ENCODE results near the gene KSR1. TPM values are rescaled to one million over a fixed set of nuclear protein-coding genes. Genes with fewer than 3 reads are reported as not detected.

KSR1 gene
- total RNA-seq, 1 donor, result 6.5 TPM

DNA sequence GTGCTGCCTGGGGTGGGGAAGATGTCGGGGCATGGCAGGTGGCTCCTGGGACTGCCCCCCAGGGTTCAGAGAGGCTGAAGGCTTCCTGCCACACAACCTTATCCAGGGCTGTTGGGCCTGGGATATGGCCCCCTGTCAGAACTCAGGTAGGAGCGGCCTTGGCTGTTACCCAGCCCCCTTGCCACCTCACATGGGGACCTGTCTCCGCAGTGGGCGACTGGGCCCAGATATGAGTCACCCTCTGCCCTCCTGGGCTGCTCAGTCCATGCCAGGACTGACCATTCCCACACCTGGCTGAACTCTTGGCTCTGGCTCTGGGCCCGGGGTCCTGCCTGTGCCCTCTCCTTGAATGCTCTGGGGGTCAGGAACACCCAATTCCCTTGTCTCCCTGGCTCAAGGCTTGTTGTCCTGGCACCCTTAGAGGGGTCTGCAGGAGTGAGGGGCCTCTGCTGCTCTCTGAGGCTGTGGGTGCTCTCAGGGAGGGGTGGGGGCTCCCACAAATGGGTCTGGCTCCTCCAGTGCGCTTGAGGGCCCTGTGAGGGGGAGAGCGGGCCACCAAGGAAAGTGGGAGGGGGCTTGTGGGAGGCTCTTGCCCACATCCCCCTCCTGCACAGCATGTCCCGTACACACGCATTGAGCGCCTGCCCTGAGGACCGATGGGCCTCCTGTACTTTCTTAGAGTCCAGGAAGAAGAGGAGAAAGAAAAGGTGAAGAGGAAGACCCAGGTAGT is 210.7 kb downstream of the KSR1 start:
- Histone ChIP-seq H4K20me1 (ENCODE audit: insufficient read depth, low read length) (no peaks in the 10 kb centered on the region), H3K27me3 (ENCODE audit: insufficient read depth, low read length) (no peaks in the 10 kb centered on the region), H2AFZ (ENCODE audit: low read length) (no peak overlapping the region), H3K4me1 (ENCODE audit: insufficient read depth, low read length) (no peaks in the 10 kb centered on the region), H3K27ac (ENCODE audit: low read depth, low read length) (no peak overlapping the region), H3K79me2 (ENCODE audit: insufficient read depth, low read length) (no peaks in the 10 kb centered on the region), H3K36me3 (ENCODE audit: insufficient read depth, low read length) (no peaks in the 10 kb centered on the region), H3K4me2 (ENCODE audit: insufficient read depth, low read length) (no peak overlapping the region), H3K9me3 (ENCODE audit: low read depth, low read length) (no peaks in the 10 kb centered on the region), H3K4me3 (ENCODE audit: insufficient read depth, low read length) (no peak overlapping the region)
- TF ChIP-seq, protein P1, sequence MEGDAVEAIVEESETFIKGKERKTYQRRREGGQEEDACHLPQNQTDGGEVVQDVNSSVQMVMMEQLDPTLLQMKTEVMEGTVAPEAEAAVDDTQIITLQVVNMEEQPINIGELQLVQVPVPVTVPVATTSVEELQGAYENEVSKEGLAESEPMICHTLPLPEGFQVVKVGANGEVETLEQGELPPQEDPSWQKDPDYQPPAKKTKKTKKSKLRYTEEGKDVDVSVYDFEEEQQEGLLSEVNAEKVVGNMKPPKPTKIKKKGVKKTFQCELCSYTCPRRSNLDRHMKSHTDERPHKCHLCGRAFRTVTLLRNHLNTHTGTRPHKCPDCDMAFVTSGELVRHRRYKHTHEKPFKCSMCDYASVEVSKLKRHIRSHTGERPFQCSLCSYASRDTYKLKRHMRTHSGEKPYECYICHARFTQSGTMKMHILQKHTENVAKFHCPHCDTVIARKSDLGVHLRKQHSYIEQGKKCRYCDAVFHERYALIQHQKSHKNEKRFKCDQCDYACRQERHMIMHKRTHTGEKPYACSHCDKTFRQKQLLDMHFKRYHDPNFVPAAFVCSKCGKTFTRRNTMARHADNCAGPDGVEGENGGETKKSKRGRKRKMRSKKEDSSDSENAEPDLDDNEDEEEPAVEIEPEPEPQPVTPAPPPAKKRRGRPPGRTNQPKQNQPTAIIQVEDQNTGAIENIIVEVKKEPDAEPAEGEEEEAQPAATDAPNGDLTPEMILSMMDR (IDR thresholded peaks at IDR 0.05; ENCODE audit: extremely low read depth, low read depth, low read length), result no peak
- peak; percentile 22 for DNase-seq (ENCODE audit: insufficient read length, low spot score, missing footprints)

DNA sequence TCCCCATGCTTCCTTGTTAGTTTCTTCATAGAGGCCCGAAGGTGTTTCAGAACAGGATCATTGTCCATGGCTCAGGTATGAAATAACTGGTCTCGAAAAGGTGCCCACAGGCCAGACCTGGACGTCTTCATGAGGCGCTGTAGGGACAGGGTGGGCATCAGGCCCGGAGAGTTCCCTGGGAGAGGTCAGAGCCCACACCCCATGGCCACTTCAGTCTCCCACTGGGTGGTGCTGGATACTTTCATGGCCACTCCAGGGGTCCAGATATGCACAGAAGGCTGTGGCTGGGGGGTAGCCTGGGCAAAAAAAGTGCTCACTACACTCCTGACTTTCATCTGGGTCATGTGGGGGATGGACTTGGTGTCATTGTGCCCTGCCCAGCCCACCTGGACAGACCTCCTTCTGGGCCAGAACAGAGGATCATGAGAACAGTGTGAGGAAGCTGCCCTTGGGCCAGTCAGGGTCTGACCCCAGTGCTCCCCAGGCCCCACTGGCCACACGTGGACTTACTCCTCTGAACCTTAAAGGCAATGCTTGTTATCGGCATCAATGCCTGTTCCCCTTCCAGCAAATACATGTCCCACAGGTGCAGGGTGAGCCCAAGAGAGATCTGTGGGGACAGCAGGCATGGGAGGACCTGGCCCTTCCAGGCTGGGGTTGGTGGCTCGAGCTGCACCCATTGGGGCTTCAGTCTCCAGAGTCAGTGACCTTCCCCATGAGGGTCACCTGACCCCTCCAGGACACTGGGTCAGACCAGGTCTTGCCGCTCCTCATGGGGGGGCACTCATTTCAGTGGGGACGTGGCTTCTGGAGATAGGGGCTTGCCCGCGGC is 211.6 kb downstream of the KSR1 start:
- Histone ChIP-seq H3K27ac (ENCODE audit: low read depth, low read length) (no peak overlapping the region), H3K4me1 (ENCODE audit: insufficient read depth, low read length) (no peaks in the 10 kb centered on the region), H4K20me1 (ENCODE audit: insufficient read depth, low read length) (no peaks in the 10 kb centered on the region), H3K9me3 (ENCODE audit: low read depth, low read length) (no peaks in the 10 kb centered on the region), H3K27me3 (ENCODE audit: insufficient read depth, low read length) (no peaks in the 10 kb centered on the region), H2AFZ (ENCODE audit: low read length) (no peak overlapping the region), H3K79me2 (ENCODE audit: insufficient read depth, low read length) (no peaks in the 10 kb centered on the region), H3K4me3 (ENCODE audit: insufficient read depth, low read length) (no peak overlapping the region), H3K36me3 (ENCODE audit: insufficient read depth, low read length) (no peaks in the 10 kb centered on the region), H3K4me2 (ENCODE audit: insufficient read depth, low read length) (no peak overlapping the region)
- TF ChIP-seq, protein P1 (IDR thresholded peaks at IDR 0.05; ENCODE audit: extremely low read depth, low read depth, low read length), result no peak
- peak; percentile 21 for DNase-seq (ENCODE audit: insufficient read length, low spot score, missing footprints)

DNA sequence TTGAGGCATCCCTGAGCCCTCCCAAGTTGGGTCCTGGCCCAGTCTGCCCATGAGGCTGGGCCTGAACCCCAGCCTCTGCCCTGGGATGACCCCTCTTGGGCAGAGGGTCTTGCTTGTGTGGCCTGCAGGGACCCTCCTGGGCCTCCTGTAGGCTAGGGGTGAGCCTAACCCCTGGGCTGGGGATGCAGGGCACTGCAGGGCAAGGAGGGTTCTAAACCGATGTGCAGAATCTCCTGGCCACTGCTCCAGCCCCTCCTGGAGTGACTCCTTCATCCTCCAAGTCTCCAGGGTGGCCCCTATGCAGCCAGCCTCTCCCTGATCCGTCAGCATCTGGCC is 212.2 kb downstream of the KSR1 start:
- TF ChIP-seq, protein P1 (IDR thresholded peaks at IDR 0.05; ENCODE audit: extremely low read depth, low read depth, low read length), result no peak
- Histone ChIP-seq H3K4me2 (ENCODE audit: insufficient read depth, low read length) (no peak overlapping the region), H3K27ac (ENCODE audit: low read depth, low read length) (no peak overlapping the region), H2AFZ (ENCODE audit: low read length) (no peak overlapping the region), H3K36me3 (ENCODE audit: insufficient read depth, low read length) (no peaks in the 10 kb centered on the region), H4K20me1 (ENCODE audit: insufficient read depth, low read length) (no peaks in the 10 kb centered on the region), H3K79me2 (ENCODE audit: insufficient read depth, low read length) (no peaks in the 10 kb centered on the region), H3K4me1 (ENCODE audit: insufficient read depth, low read length) (no peaks in the 10 kb centered on the region), H3K9me3 (ENCODE audit: low read depth, low read length) (no peaks in the 10 kb centered on the region), H3K4me3 (ENCODE audit: insufficient read depth, low read length) (no peak overlapping the region), H3K27me3 (ENCODE audit: insufficient read depth, low read length) (no peaks in the 10 kb centered on the region)
- DNase-seq (ENCODE audit: insufficient read length, low spot score, missing footprints), result no peak

DNA sequence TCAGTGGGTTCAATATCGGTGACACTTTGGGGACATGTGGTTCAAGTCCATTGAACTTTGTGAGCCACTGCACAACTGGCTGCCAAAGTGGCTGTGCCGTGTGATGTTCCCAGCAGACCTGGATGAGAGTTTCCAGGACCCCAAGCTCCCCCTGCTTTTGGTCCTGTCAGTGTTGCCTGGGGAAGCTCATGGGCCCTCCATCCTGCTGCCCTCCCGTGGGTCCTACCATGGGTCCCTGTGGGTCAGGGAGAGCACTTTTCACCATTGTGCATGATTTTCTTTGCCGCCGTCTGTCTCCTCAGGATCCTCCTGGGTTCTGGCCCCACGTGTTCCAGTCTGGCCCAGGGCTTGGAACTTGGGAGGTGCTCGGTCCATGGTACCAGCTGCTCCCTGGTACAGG is 212.9 kb downstream of the KSR1 start:
- H3K4me1 ChIP-seq (ENCODE audit: insufficient read depth, low read length), result no peaks in the 10 kb centered on the region
- no peak overlapping the region for H3K4me2 ChIP-seq (ENCODE audit: insufficient read depth, low read length)
- no peak overlapping the region for H3K27ac ChIP-seq (ENCODE audit: low read depth, low read length)
- H3K4me3 ChIP-seq (ENCODE audit: insufficient read depth, low read length), result no peak overlapping the region
- H2AFZ ChIP-seq (ENCODE audit: low read length), result no peak overlapping the region
- no peaks in the 10 kb centered on the region for H3K27me3 ChIP-seq (ENCODE audit: insufficient read depth, low read length)
- DNase-seq (ENCODE audit: insufficient read length, low spot score, missing footprints), result peak; percentile 18
- no peaks in the 10 kb centered on the region for H4K20me1 ChIP-seq (ENCODE audit: insufficient read depth, low read length)
- H3K79me2 ChIP-seq (ENCODE audit: insufficient read depth, low read length), result no peaks in the 10 kb centered on the region
- H3K36me3 ChIP-seq (ENCODE audit: insufficient read depth, low read length), result no peaks in the 10 kb centered on the region
- H3K9me3 ChIP-seq (ENCODE audit: low read depth, low read length), result no peaks in the 10 kb centered on the region
- TF ChIP-seq, protein P1 (IDR thresholded peaks at IDR 0.05; ENCODE audit: extremely low read depth, low read depth, low read length), result no peak

Measured in osteoblast (primary cell).